ENCODE measurements around the gene USP8. TPM values are rescaled to one million over a fixed set of nuclear protein-coding genes. Genes with fewer than 3 reads are reported as not detected.
"Not testable (repeated sequence)": the region's sequence is repeated elsewhere in the genome, so short reads cannot be mapped to it uniquely, and the experiment has no call there.

USP8 gene
- total RNA-seq (2014; rRNA removed; shearing (Covaris generic); ENCODE audit: low replicate concordance), result 28.4 and 62.1 TPM in 2 replicates

DNA sequence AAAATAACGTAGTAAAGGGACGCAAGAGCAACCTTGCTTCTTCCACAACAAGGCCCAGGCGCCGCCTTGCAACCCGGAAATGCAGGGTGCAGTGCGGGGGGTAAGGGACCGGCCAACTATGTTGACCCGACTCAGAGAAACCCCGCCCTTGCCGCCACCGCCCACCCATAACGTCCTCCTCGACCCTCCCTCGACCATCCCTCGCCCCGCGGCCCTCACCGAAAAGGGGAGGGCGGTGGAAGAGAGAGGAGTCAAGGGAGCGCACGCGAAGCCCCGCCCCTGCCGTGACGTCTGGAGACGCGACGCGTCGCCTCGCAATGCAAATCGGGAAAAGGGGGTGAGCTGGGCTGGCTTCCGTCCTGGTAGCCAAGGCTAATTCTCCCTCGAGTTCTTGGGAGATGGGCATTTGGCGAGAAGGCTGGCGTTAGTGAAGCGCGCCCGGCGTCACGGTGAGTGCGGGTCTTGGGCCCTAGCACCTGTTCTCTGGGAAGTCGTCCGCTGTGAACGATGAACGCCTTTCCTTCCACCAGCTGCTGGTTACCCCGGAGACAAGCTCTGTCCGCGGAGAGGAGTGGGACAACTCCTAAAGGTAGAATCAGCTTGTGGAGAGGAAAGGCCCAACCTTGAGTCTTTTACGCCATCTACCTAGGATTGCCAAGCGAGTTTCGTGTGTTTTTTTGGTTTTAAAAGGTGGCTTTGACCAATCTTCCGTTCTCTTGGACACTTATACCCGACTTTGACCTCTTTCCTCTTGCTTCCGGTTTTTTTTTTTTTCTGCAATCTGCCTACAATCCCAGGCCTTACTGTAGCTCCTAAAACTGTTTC lies at the start of gene USP8:
Gene USP8 (plus strand): TSS at position 340 of the 825 bp plus-strand sequence. CDS start 14,669 bp downstream, outside the sequence.
- Histone ChIP-seq H3K4me3 (ENCODE audit: low read length) (peak within 1 kb of the TSS; percentile 81), H4K20me1 (ENCODE audit: insufficient read depth, low read depth, low read length) (0 out of 2 replicates have a peak, but pooled peaks cover 4% of the 10 kb centered on the region), H2AFZ (ENCODE audit: low read length) (peak within 1 kb of the TSS; percentile 57; the same call in 1 of the 2 replicates), H3K27ac (ENCODE audit: low read length) (peak within 1 kb of the TSS; percentile 44; the same call in 1 of the 2 replicates), H3K27me3 (ENCODE audit: low read length) (no peaks in the 10 kb centered on the region), H3K79me2 (ENCODE audit: low read length) (peaks cover 50% of the 10 kb centered on the region), H3K9me2 (replicated peaks; ENCODE audit: insufficient read depth, low read length) (no peaks in the 10 kb centered on the region), H3K9ac (ENCODE audit: low read length) (peak within 1 kb of the TSS; percentile 79), H3K4me1 (ENCODE audit: low read length) (peaks cover 23% of the 10 kb centered on the region), H3K36me3 (ENCODE audit: insufficient read depth, low read length) (no peaks in the 10 kb centered on the region), H3K4me2 (ENCODE audit: low read depth, low read length, poor library complexity, severe bottlenecking) (peak within 1 kb of the TSS; percentile 98), H3K9me3 (ENCODE audit: low read length) (no peaks in the 10 kb centered on the region)
- DNase-seq, result peak; percentile 99

DNA sequence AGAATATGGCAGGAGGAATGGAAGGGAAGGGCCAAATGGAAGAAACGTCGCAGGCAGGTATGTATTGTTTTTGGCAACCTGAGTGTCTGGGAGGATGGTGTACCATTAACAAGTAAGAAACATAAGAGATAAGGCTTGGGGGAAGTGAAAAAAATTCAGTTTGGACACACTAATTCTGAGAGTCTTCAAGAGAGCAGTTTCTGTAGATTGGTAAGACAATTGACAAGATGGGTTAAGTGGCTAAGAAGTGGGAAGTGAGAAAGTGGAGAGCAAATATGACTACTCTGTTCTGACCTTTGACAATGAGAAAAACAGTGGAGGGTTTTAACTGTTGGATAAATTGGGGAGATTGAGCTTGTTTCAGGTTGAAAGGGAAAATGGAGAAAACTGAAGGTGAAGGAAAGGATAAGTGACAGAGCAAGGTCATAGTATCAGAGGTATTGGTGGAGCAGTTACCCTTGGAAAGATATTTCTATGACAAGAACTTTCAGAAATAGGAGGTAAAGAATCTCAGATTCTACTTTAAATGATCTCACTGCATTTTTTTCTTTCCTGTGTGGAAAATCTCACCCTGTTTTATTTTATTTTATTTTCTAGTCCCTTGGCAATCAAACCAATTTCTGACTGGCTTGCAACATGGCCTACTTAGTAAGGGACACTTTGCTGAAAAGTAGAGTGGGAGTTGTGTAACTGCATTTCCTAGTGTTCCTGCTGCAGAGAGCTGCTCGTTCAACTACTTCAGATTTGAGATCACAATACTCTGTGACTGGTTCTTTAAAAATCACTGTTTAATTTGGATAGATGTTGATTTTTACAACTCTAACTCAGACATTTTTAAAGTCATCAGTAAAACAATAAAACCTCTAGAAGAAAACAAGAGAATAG lies 46.1 kb upstream of the USP8 start:
- Histone ChIP-seq H3K4me2 (ENCODE audit: low read depth, low read length, poor library complexity, severe bottlenecking) (no peak overlapping the region), H3K9me3 (ENCODE audit: low read length) (no peaks in the 10 kb centered on the region), H3K9ac (ENCODE audit: low read length) (no peak overlapping the region), H3K27me3 (ENCODE audit: low read length) (peaks cover 3% of the 10 kb centered on the region; the same call in 1 of the 2 replicates), H3K79me2 (ENCODE audit: low read length) (no peaks in the 10 kb centered on the region), H3K9me2 (replicated peaks; ENCODE audit: insufficient read depth, low read length) (no peaks in the 10 kb centered on the region), H2AFZ (ENCODE audit: low read length) (no peak overlapping the region), H4K20me1 (ENCODE audit: insufficient read depth, low read depth, low read length) (no peaks in the 10 kb centered on the region), H3K27ac (ENCODE audit: low read length) (no peak overlapping the region), H3K36me3 (ENCODE audit: insufficient read depth, low read length) (no peaks in the 10 kb centered on the region), H3K4me1 (ENCODE audit: low read length) (no peaks in the 10 kb centered on the region), H3K4me3 (ENCODE audit: low read length) (no peak overlapping the region)
- no peak for DNase-seq

- DNase-seq, result no peak
- Histone ChIP-seq H3K4me2 (ENCODE audit: low read depth, low read length, poor library complexity, severe bottlenecking) (no peak overlapping the region), H4K20me1 (ENCODE audit: insufficient read depth, low read depth, low read length) (no peaks in the 10 kb centered on the region), H3K4me3 (ENCODE audit: low read length) (no peak overlapping the region), H2AFZ (ENCODE audit: low read length) (no peak overlapping the region), H3K9ac (ENCODE audit: low read length) (no peak overlapping the region), H3K27ac (ENCODE audit: low read length) (no peak overlapping the region), H3K36me3 (ENCODE audit: insufficient read depth, low read length) (no peaks in the 10 kb centered on the region), H3K27me3 (ENCODE audit: low read length) (peaks cover 3% of the 10 kb centered on the region; the same call in 1 of the 2 replicates), H3K9me3 (ENCODE audit: low read length) (no peaks in the 10 kb centered on the region), H3K4me1 (ENCODE audit: low read length) (no peaks in the 10 kb centered on the region), H3K79me2 (ENCODE audit: low read length) (no peaks in the 10 kb centered on the region), H3K9me2 (replicated peaks; ENCODE audit: insufficient read depth, low read length) (no peaks in the 10 kb centered on the region)
Observed at GRCh38 chr15:50378776-50379175, 45.4 kb upstream of the USP8 start.

GRCh38 chr15:50379413-50379812 lies 44.8 kb upstream of the USP8 start:
- not testable (repeated sequence) for H3K36me3 ChIP-seq (ENCODE audit: insufficient read depth, low read length); H3K79me2 ChIP-seq (ENCODE audit: low read length); H2AFZ ChIP-seq (ENCODE audit: low read length); H3K4me3 ChIP-seq (ENCODE audit: low read length); DNase-seq; H3K9me3 ChIP-seq (ENCODE audit: low read length); H3K27me3 ChIP-seq (ENCODE audit: low read length); H3K27ac ChIP-seq (ENCODE audit: low read length); H3K4me2 ChIP-seq (ENCODE audit: low read depth, low read length, poor library complexity, severe bottlenecking); H3K9me2 ChIP-seq (replicated peaks; ENCODE audit: insufficient read depth, low read length); H3K9ac ChIP-seq (ENCODE audit: low read length); H3K4me1 ChIP-seq (ENCODE audit: low read length); H4K20me1 ChIP-seq (ENCODE audit: insufficient read depth, low read depth, low read length)

GRCh38 chr15:50380089-50380488 lies 44.1 kb upstream of the USP8 start:
- Histone ChIP-seq H3K36me3 (ENCODE audit: insufficient read depth, low read length) (no peaks in the 10 kb centered on the region), H3K9me2 (replicated peaks; ENCODE audit: insufficient read depth, low read length) (no peaks in the 10 kb centered on the region), H2AFZ (ENCODE audit: low read length) (no peak overlapping the region), H3K9ac (ENCODE audit: low read length) (no peak overlapping the region), H3K27me3 (ENCODE audit: low read length) (peaks cover 3% of the 10 kb centered on the region; the same call in 1 of the 2 replicates), H3K4me1 (ENCODE audit: low read length) (no peaks in the 10 kb centered on the region), H3K4me3 (ENCODE audit: low read length) (no peak overlapping the region), H4K20me1 (ENCODE audit: insufficient read depth, low read depth, low read length) (no peaks in the 10 kb centered on the region), H3K27ac (ENCODE audit: low read length) (no peak overlapping the region), H3K9me3 (ENCODE audit: low read length) (no peaks in the 10 kb centered on the region), H3K4me2 (ENCODE audit: low read depth, low read length, poor library complexity, severe bottlenecking) (no peak overlapping the region), H3K79me2 (ENCODE audit: low read length) (no peaks in the 10 kb centered on the region)
- DNase-seq, result no peak

GRCh38 chr15:50381438-50381837 lies 42.8 kb upstream of the USP8 start:
- no peaks in the 10 kb centered on the region for H3K79me2 ChIP-seq (ENCODE audit: low read length)
- H3K9me2 ChIP-seq (replicated peaks; ENCODE audit: insufficient read depth, low read length), result no peaks in the 10 kb centered on the region
- H3K9me3 ChIP-seq (ENCODE audit: low read length), result no peaks in the 10 kb centered on the region
- no peak overlapping the region for H3K27ac ChIP-seq (ENCODE audit: low read length)
- H3K4me3 ChIP-seq (ENCODE audit: low read length), result no peak overlapping the region
- H3K27me3 ChIP-seq (ENCODE audit: low read length), result peaks cover 3% of the 10 kb centered on the region; the same call in 1 of the 2 replicates
- no peaks in the 10 kb centered on the region for H4K20me1 ChIP-seq (ENCODE audit: insufficient read depth, low read depth, low read length)
- no peaks in the 10 kb centered on the region for H3K36me3 ChIP-seq (ENCODE audit: insufficient read depth, low read length)
- no peak overlapping the region for H3K9ac ChIP-seq (ENCODE audit: low read length)
- H3K4me1 ChIP-seq (ENCODE audit: low read length), result no peaks in the 10 kb centered on the region
- H2AFZ ChIP-seq (ENCODE audit: low read length), result no peak overlapping the region
- DNase-seq, result no peak
- no peak overlapping the region for H3K4me2 ChIP-seq (ENCODE audit: low read depth, low read length, poor library complexity, severe bottlenecking)

- not testable (repeated sequence) for H3K4me3 ChIP-seq (ENCODE audit: low read length); H3K36me3 ChIP-seq (ENCODE audit: insufficient read depth, low read length); H3K9me2 ChIP-seq (replicated peaks; ENCODE audit: insufficient read depth, low read length); H3K79me2 ChIP-seq (ENCODE audit: low read length); H3K27me3 ChIP-seq (ENCODE audit: low read length); H3K27ac ChIP-seq (ENCODE audit: low read length); DNase-seq; H4K20me1 ChIP-seq (ENCODE audit: insufficient read depth, low read depth, low read length); H3K9me3 ChIP-seq (ENCODE audit: low read length); H3K9ac ChIP-seq (ENCODE audit: low read length); H2AFZ ChIP-seq (ENCODE audit: low read length); H3K4me2 ChIP-seq (ENCODE audit: low read depth, low read length, poor library complexity, severe bottlenecking); H3K4me1 ChIP-seq (ENCODE audit: low read length)
Observed at GRCh38 chr15:50382408-50382807, 41.8 kb upstream of the USP8 start.
